Naive thymus-derived CD8-positive, alpha-beta T cell (primary cell): ENCODE results near the gene SLC7A1. TPM values are rescaled to one million over a fixed set of nuclear protein-coding genes. Genes with fewer than 3 reads are reported as not detected.

Source experiments
- ATAC-seq, 2 donors: fragments of 150-1000 bp; cut with Tn5 transposase in 1 of 2; sonication (Bioruptor Pico), chemical (Tn5 transposase) in 1 of 2; 1 replicate in 1 of 2; 2 replicates in 1 of 2; pipeline ENCODE4 v1.10.0; 2021; ENCODE audit warnings: mild to moderate bottlenecking in 2 of 2, moderate library complexity in 2 of 2
- POLR2A ChIA-PET: fragments of 350-600 bp; sonication (Branson Sonifier 250); formaldehyde crosslinking; loops from one replicate; lab custom pipeline; 2021; ENCODE audit warnings: antibody characterized with exemption; lab: Charles Lee
- DNase-seq, 10 donors: peaks; one replicate each; pipeline versions ENCODE4 v3.0.0 to v3.0.0-alpha.2; 2020 to 2022
- H3K27ac Mint-ChIP-seq, 10 donors: one replicate each; pipeline ENCODE4 v1.8.0; 2020 to 2022; ENCODE audit warnings: mild to moderate bottlenecking in 10 of 10, mixed read lengths in 10 of 10, moderate library complexity in 4 of 10, inconsistent platforms in 1 of 10
- H3K27me3 Mint-ChIP-seq, 5 donors: one replicate each; pipeline ENCODE4 v1.8.0; 2021 to 2022; ENCODE audit warnings: mixed read lengths in 5 of 5
- H3K36me3 Mint-ChIP-seq, 3 donors: one replicate each; pipeline ENCODE4 v1.8.0; 2020 to 2022; ENCODE audit warnings: mixed read lengths in 3 of 3, mild to moderate bottlenecking in 2 of 3, inconsistent platforms in 1 of 3
- H3K4me1 Mint-ChIP-seq, 4 donors: one replicate each; pipeline ENCODE4 v1.8.0; 2021 to 2022; ENCODE audit warnings: mixed read lengths in 4 of 4
- H3K4me3 Mint-ChIP-seq, 10 donors: one replicate each; pipeline ENCODE4 v1.8.0; 2020 to 2022; ENCODE audit warnings: mild to moderate bottlenecking in 10 of 10, mixed read lengths in 10 of 10, moderate library complexity in 6 of 10, inconsistent platforms in 1 of 10
- H3K9me3 Mint-ChIP-seq, 9 donors: one replicate each; pipeline ENCODE4 v1.8.0; 2020 to 2022; ENCODE audit warnings: mixed read lengths in 9 of 9, mild to moderate bottlenecking in 3 of 9, inconsistent platforms in 1 of 9, moderate library complexity in 1 of 9
- polyA plus RNA-seq, 3 donors: library from polyadenylated mRNA; unstranded; fragments of 300-500 nt; fragmentation: Illumina TruSeq; gene quantifications; one replicate each; pipeline ENCODE4 v1.2.3, GENCODE V29; 2021
- total RNA-seq, 8 experiments: library from RNA in 2 of 8; stranded (reverse) in 2 of 8; gene quantifications; one replicate each; pipeline ENCODE4 v1.2.3 and lab custom pipeline; 2021 to 2026

The SLC7A1 gene
- total and polyA plus RNA-seq, 5 experiments from 2014 or later, result 2.0 to 51.1 (median 5.3) TPM

DNA sequence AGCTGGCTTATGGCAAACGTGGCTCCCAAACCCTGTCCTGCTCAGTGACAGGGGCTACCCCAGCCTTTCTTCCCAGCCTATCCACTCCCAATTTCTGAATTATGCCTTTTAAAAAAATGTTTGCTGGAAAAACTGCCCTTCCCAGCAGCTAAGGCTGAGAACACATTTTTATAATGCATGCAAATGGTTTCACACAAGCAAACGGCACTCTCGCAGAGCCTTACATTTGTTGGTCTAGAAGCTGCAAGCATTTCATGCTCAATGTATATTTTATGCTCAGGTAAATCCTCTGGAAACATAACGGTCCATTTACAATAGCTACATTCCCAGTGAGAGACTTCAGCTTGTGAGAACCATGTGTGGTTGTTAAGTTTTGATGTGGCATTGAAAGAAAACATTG lies 61.4 kb downstream of the SLC7A1 start:
- H3K27ac Mint-ChIP-seq, result peak overlapping the region in 2 of 10 donors; percentile 28 to 33
- POLR2A ChIA-PET, result no interaction called here
- H3K9me3 Mint-ChIP-seq, result no peaks in the 10 kb centered on the region
- peaks cover 0 to 66% (median 19%) of the 10 kb centered on the region in 3 donors for H3K36me3 Mint-ChIP-seq
- ATAC-seq (no peak), DNase-seq (no peak)
- peaks cover 0 to 10% (median 7%) of the 10 kb centered on the region in 4 donors for H3K4me1 Mint-ChIP-seq
- H3K4me3 Mint-ChIP-seq, result no peak overlapping the region
- no peaks in the 10 kb centered on the region for H3K27me3 Mint-ChIP-seq

DNA sequence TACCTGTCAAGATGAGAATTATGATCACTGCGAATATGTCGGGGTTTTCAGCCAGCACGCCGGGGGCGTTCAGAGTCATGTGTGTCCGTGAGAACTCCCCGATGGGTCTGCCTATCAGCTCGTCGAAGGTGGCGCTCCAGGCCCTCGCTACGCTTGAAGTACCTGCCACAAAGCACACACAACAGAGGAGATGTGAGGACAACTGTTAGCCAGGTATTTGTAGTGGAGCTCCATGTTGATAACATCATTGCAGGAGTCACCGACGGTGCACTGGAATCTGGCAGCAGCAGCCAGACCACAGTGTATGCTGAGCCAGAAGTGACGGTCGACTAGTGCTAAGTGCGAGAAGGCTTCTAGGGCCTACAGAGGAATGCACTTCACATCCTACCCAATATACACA lies 62.7 kb downstream of the SLC7A1 start:
- no peak for DNase-seq
- POLR2A ChIA-PET, result no interaction called here
- H3K4me3 Mint-ChIP-seq, result no peak overlapping the region

DNA sequence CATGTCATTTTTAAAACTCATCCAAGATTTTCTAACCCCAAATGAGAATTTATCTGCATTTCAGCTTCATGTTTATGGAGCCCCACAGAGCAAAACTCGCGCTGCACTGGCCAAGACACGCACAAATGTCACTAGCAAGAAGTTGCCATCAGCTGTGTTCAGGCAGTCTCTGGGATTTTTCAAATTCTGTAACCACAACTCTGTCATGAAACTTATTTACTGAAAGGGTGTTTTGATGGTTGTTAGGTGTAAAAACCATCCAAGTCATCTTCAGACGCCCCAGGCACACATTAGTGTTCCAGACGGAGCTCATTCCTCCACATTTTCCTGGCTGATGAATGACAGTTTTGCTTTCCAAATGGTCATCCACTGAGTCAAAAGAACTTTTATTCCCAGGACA lies 63.4 kb downstream of the SLC7A1 start:
- H3K36me3 Mint-ChIP-seq, result peaks cover 0 to 77% (median 23%) of the 10 kb centered on the region in 3 donors
- DNase-seq, result no peak
- no peak for ATAC-seq
- no peaks in the 10 kb centered on the region for H3K9me3 Mint-ChIP-seq
- H3K4me1 Mint-ChIP-seq, result peaks cover 0 to 5% (median 0%) of the 10 kb centered on the region in 4 donors
- H3K4me3 Mint-ChIP-seq, result no peak overlapping the region
- POLR2A ChIA-PET, result no interaction called here
- H3K27me3 Mint-ChIP-seq, result no peaks in the 10 kb centered on the region
- peak overlapping the region in 1 of 10 donors; percentile 36 for H3K27ac Mint-ChIP-seq

More for the DNA sequence above, 62.7 kb downstream of the SLC7A1 start:
- H3K4me1 Mint-ChIP-seq, result peaks cover 0 to 5% (median under 1%) of the 10 kb centered on the region in 4 donors
- no peaks in the 10 kb centered on the region for H3K27me3 Mint-ChIP-seq
- peak overlapping the region in 1 of 10 donors; percentile 31 for H3K27ac Mint-ChIP-seq
- no peak for ATAC-seq
- no peaks in the 10 kb centered on the region for H3K9me3 Mint-ChIP-seq
- H3K36me3 Mint-ChIP-seq, result peaks cover 0 to 70% (median 23%) of the 10 kb centered on the region in 3 donors

DNA sequence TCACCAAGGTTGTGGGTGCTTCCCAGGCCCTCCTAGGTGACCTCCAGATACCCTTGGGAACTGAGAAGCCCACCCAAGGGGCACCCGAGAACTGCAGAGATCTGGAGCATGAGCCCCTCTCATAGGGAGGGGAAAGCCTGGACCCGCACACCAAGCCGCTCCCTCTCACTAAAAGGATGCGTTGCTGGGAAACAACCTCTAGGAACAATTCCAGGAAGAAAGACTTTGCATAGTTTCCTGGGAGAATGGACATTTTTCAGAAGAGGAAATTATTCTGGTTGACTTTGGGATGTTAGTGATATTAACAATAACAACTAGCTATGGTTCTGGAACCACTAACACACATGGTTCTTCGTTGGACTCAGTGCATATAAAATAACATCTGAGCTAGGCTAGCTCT lies 64.6 kb downstream of the SLC7A1 start:
- no peaks in the 10 kb centered on the region for H3K27me3 Mint-ChIP-seq
- ATAC-seq, result no peak
- peaks cover 0 to 81% (median 23%) of the 10 kb centered on the region in 3 donors for H3K36me3 Mint-ChIP-seq
- no peak overlapping the region for H3K27ac Mint-ChIP-seq
- POLR2A ChIA-PET, result no interaction called here
- no peak for DNase-seq
- H3K4me1 Mint-ChIP-seq, result peaks cover 0 to 4% (median 0%) of the 10 kb centered on the region in 4 donors
- no peak overlapping the region for H3K4me3 Mint-ChIP-seq
- no peaks in the 10 kb centered on the region for H3K9me3 Mint-ChIP-seq

DNA sequence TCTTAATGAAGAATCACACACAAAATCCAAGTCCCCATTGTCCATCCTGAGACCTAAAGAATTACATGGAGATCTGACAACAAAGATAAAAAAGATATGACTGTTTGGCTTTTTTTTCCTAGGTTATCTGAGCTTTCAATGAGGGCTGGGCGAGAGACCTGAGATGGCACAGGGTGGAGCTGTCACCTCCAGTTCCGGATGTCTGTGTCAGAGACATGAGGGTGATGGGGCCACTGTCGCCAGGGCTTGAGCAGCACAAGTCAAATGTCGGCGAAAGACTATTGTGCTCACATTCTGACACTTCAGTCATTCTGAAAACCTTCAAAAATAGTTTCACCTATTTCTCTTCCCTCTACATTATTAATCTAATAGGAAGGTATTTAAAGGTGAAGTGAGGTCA lies 65.7 kb downstream of the SLC7A1 start:
- peak in 1 of 10 donors; percentile 4 for DNase-seq
- ATAC-seq, result no peak
- POLR2A ChIA-PET, result no interaction called here
- no peaks in the 10 kb centered on the region for H3K27me3 Mint-ChIP-seq
- peaks cover 0 to 76% (median 23%) of the 10 kb centered on the region in 3 donors for H3K36me3 Mint-ChIP-seq
- H3K4me3 Mint-ChIP-seq, result peak overlapping the region in 1 of 10 donors; percentile 18
- H3K9me3 Mint-ChIP-seq, result no peaks in the 10 kb centered on the region
- peak overlapping the region in 2 of 10 donors; percentile 23 to 60 for H3K27ac Mint-ChIP-seq
- peaks cover 0 to 4% (median 0%) of the 10 kb centered on the region in 4 donors for H3K4me1 Mint-ChIP-seq

DNA sequence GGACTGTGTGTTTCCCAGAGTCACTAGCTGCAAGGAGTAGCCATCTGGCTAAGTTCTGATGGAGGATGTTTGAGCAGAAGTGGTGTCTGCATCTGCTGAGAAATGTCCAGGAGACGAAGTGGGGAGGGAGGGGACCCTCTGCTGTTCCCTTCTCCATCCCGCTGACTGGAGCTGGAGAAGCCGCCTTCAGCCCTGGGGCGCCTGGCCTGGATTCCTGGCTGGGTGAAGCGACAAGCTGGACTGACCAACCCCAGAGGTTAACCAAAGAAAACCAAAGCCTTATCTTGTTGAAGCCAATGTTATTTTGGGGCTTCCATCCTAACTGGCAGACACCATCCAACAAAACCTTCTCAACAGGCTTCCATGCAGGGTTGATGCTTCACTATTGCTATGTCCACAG lies 67.6 kb downstream of the SLC7A1 start:
- H3K27me3 Mint-ChIP-seq, result no peaks in the 10 kb centered on the region
- no peaks in the 10 kb centered on the region for H3K9me3 Mint-ChIP-seq
- no peak overlapping the region for H3K27ac Mint-ChIP-seq
- DNase-seq, result no peak
- no peak overlapping the region for H3K4me3 Mint-ChIP-seq
- POLR2A ChIA-PET, result no interaction called here
- no peak for ATAC-seq
- H3K36me3 Mint-ChIP-seq, result peaks cover 0 to 74% (median 25%) of the 10 kb centered on the region in 3 donors
- peaks cover 0 to 2% (median 0%) of the 10 kb centered on the region in 4 donors for H3K4me1 Mint-ChIP-seq

DNA sequence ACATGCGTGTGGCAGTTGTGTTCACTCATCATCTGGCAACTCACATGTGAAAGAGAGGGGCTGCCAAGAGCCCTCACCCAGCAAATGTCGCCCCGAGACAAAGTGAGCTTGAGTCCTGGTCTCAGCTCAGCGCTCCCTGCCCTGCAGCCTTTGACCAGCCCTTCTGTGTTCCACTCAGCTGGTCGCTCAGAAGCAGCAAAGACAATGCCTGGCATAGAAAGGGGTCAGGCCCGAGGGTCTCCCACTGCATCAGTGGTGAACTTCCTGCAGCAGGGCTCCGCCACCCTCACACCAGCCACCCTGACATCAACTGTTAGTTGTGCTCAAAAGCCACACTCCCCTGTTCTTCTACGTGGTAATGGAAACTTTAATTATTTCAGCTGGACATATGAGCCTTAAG lies 68.0 kb downstream of the SLC7A1 start:
- POLR2A ChIA-PET, result no interaction called here
- DNase-seq (no peak), ATAC-seq (no peak)
- Mint-ChIP-seq H3K4me3 (no peak overlapping the region), H3K4me1 (peaks cover 0 to 2% (median 0%) of the 10 kb centered on the region in 4 donors), H3K27ac (peak overlapping the region in 1 of 10 donors; percentile 7), H3K9me3 (no peaks in the 10 kb centered on the region), H3K27me3 (no peaks in the 10 kb centered on the region), H3K36me3 (peaks cover 0 to 73% (median 21%) of the 10 kb centered on the region in 3 donors)

DNA sequence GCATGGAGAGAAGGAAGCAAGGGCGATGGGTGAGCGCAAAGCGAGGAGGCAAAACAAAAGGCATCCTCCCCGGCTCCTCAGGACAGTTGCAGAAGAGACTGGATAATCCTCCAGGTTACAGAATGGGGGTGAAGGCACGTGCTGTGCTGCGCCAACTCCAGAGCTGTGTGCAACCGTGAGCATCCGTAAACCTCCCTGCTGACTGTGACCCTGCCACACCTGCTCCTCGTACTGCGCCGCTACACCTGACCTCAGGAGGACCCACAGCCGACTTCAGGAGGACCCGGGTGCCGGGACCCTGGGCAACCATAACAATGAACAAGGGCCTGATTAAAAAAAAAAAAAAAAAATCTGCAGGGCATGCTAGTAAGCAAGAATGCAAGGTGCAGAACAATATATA lies 68.7 kb downstream of the SLC7A1 start:
- peaks cover 0 to 2% (median 0%) of the 10 kb centered on the region in 4 donors for H3K4me1 Mint-ChIP-seq
- H3K27me3 Mint-ChIP-seq, result no peaks in the 10 kb centered on the region
- H3K36me3 Mint-ChIP-seq, result peaks cover 0 to 74% (median 23%) of the 10 kb centered on the region in 3 donors
- H3K27ac Mint-ChIP-seq, result no peak overlapping the region
- POLR2A ChIA-PET, result interaction anchor here (0.7 kb wide), 1 partner anchor 305 kb away, joined by 3 read pairs; no protein-coding TSS in a partner anchor
- no peak overlapping the region for H3K4me3 Mint-ChIP-seq
- ATAC-seq, result no peak
- no peaks in the 10 kb centered on the region for H3K9me3 Mint-ChIP-seq
- DNase-seq, result no peak

DNA sequence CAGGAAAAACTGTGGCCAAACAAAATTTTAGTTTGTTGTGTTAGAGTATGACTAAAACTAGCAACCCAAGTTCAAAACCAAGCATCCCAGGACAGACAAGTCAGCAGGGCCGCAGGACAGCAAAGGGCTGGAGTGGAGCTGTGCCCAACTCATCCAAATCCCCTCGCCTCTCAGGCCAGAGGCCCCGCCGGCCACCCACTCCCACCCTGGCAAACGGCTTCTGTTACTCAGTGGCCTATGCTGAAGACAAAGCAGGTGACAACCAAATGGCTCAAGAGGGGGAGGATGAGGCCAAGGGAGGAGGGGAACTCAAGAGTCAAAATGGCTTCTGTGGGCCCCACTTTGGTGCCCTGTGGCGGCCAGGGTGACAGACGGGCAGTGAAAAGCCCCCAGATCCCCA lies 69.7 kb downstream of the SLC7A1 start:
- no peak for DNase-seq
- Mint-ChIP-seq H3K27ac (no peak overlapping the region), H3K36me3 (peaks cover 0 to 75% (median 23%) of the 10 kb centered on the region in 3 donors), H3K27me3 (no peaks in the 10 kb centered on the region), H3K9me3 (no peaks in the 10 kb centered on the region), H3K4me1 (peaks cover 0 to 2% (median 0%) of the 10 kb centered on the region in 4 donors), H3K4me3 (no peak overlapping the region)
- POLR2A ChIA-PET, result no interaction called here
- no peak for ATAC-seq

DNA sequence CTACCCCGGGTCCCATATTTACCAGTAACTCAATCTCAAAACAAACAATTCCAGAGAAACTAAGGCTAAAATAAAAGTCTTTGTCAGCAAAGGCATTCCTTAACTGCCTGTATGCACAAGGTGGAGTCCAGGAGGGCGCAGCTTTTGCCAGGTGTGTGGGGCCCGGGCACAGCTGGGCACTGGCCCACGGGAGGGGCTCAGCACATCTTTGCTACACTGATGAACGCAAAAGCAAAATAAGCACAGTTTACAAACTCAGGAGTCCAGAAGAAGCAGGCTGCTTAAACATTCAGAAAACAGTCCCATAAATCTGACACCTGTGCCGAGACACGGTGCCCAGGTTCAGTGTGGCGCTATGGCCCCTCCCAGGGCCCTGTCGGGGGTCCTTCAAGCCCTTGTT lies 70.8 kb downstream of the SLC7A1 start:
- no peak overlapping the region for H3K27ac Mint-ChIP-seq
- DNase-seq, result no peak
- peaks cover 0 to 4% (median 0%) of the 10 kb centered on the region in 4 donors for H3K4me1 Mint-ChIP-seq
- POLR2A ChIA-PET, result no interaction called here
- H3K36me3 Mint-ChIP-seq, result peaks cover 0 to 75% (median 18%) of the 10 kb centered on the region in 3 donors
- no peak overlapping the region for H3K4me3 Mint-ChIP-seq
- H3K27me3 Mint-ChIP-seq, result no peaks in the 10 kb centered on the region
- no peak for ATAC-seq
- H3K9me3 Mint-ChIP-seq, result no peaks in the 10 kb centered on the region

DNA sequence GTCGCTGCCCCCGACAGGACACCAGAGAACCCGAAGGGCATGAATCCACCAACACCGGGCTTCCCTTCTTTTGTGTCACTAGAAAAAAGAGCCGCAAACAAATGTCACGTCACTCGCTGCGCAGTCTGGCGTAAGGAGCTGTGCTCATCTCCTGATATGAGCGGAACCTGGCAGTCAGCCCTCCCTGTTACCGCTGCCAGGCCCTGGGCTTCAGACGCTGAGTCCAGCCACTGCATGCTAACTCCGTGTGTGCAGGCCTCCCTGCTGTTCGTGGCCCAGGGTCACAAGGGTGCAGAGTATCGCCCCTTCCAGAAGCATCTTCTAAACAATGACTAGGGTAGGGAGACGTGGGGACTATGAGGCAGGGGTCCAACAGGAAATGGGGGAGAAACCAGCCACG lies 71.3 kb downstream of the SLC7A1 start:
- Mint-ChIP-seq H3K4me3 (no peak overlapping the region), H3K27me3 (no peaks in the 10 kb centered on the region), H3K9me3 (no peaks in the 10 kb centered on the region), H3K27ac (peak overlapping the region in 1 of 10 donors; percentile 33), H3K4me1 (peaks cover 0 to 4% (median 0%) of the 10 kb centered on the region in 4 donors), H3K36me3 (peaks cover 0 to 70% (median 16%) of the 10 kb centered on the region in 3 donors)
- POLR2A ChIA-PET, result no interaction called here
- ATAC-seq (no peak), DNase-seq (no peak)

DNA sequence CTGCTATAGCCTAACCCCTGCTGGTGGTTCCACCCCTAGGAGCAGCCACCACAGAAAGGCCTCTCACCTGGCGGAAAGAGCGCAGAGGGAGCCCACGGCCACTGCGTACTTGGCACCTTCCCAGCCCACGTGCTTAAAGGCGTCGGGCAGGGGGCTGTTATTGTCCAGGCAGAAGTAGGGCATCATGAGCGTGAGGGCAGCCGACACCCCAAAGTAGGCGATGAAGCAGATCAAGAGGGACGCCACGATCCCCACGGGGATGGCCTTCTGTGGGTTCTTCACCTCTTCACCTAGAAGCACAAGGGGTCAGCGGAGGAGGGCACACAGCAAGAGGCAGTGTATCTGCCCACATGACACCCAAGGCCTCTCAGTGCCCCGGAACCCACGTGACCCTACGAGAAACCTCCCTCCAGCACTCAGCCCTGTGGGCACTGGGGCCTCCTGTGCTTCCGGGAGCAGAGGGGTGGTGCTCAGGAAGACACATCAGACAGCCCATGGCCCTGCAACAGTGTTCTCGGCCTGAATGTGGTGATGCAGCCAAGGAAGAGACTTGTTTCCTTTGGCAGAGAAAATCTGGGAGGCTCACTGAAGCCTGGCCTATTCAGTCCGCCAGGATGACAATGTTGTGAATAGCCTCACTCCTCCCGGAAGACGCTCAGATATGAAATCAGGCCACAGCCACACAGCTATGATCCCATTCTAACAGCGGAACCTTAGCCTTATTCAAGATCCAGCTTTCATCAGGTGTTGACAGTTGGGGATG lies 72.1 kb downstream of the SLC7A1 start:
- peaks cover 0 to 66% (median 13%) of the 10 kb centered on the region in 3 donors for H3K36me3 Mint-ChIP-seq
- no peaks in the 10 kb centered on the region for H3K9me3 Mint-ChIP-seq
- H3K27ac Mint-ChIP-seq, result peak overlapping the region in 1 of 10 donors; percentile 37
- no peak for DNase-seq
- H3K4me1 Mint-ChIP-seq, result peaks cover 0 to 4% (median 0%) of the 10 kb centered on the region in 4 donors
- ATAC-seq, result no peak
- peak overlapping the region in 1 of 10 donors; percentile 29 for H3K4me3 Mint-ChIP-seq
- no peaks in the 10 kb centered on the region for H3K27me3 Mint-ChIP-seq
- POLR2A ChIA-PET, result no interaction called here

DNA sequence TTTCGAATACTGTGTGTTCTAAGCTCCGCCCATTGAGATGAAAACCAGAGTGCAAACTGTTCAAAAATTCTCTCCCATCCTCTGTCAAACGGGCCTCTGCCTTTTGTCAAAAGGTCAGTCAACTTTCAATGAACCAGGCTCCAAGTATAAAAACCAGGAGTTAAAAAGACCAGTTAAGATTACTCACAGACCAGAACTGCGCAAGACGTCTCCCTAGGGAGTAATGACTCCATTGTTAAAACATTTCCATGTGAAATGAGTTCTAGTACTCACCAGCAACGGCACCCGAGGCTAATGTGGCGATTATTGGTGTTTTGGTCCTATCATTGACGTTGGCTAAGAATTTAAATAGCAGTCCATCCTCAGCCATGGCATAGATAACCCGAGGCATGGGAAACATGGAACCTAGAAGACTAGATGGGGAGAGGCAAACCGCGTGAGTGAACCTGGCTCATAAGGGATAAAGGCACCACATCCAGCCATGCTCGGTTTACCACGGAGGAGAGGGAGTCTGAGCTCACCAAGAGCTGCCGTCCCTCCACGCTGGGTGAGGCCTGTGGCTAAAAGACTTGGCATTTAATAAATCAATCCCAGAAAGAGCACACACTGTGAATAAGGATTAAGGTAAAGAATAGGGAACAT lies 73.3 kb downstream of the SLC7A1 start:
- no peaks in the 10 kb centered on the region for H3K27me3 Mint-ChIP-seq
- peaks cover 0 to 4% (median 0%) of the 10 kb centered on the region in 4 donors for H3K4me1 Mint-ChIP-seq
- H3K9me3 Mint-ChIP-seq, result no peaks in the 10 kb centered on the region
- peaks cover 0 to 65% (median 13%) of the 10 kb centered on the region in 3 donors for H3K36me3 Mint-ChIP-seq
- no peak for ATAC-seq
- POLR2A ChIA-PET, result no interaction called here
- DNase-seq, result no peak
- no peak overlapping the region for H3K4me3 Mint-ChIP-seq
- H3K27ac Mint-ChIP-seq, result no peak overlapping the region
